Aorta (tissue), 5 donors: ENCODE measurements around the gene METRN. TPM values are rescaled to one million over a fixed set of nuclear protein-coding genes. Genes with fewer than 3 reads are reported as not detected.

ENCODE experiments used
- ATAC-seq: fragments of 200-7000 bp; cut with Tn5 transposase; one replicate; pipeline ENCODE4 v1.9.1; 2022; ENCODE audit warnings: moderate library complexity; ENCODE audit not compliant: low FRiP score
- DNase-seq, 2 donors: peaks; one replicate each; pipeline ENCODE4 v3.0.0-alpha.2; 2020
- H3K27ac ChIP-seq, 2 donors: one replicate each; pipeline ENCODE4 v1.5.1; 2013; ENCODE audit warnings: low read length in 2 of 2, mild to moderate bottlenecking in 2 of 2, moderate library complexity in 2 of 2, control low read depth in 1 of 2, inconsistent platforms in 1 of 2, low read depth in 1 of 2
- H3K27me3 ChIP-seq, 2 donors: one replicate each; pipeline ENCODE4 v1.6.1; 2013; ENCODE audit warnings: control low read depth in 1 of 2, low read length in 1 of 2, mild to moderate bottlenecking in 1 of 2, moderate library complexity in 1 of 2; ENCODE audit not compliant: insufficient read depth in 2 of 2, control insufficient read depth in 1 of 2
- H3K36me3 ChIP-seq, 2 donors: one replicate each; pipeline ENCODE4 v1.6.1; 2013; ENCODE audit warnings: control low read depth in 1 of 2, low read length in 1 of 2, mild to moderate bottlenecking in 1 of 2; ENCODE audit not compliant: insufficient read depth in 2 of 2, control insufficient read depth in 1 of 2
- H3K4me1 ChIP-seq, 2 donors: one replicate each; pipeline ENCODE4 v1.6.1; 2013; ENCODE audit warnings: low read length in 2 of 2, control low read depth in 1 of 2, mild to moderate bottlenecking in 1 of 2, moderate library complexity in 1 of 2; ENCODE audit not compliant: insufficient read depth in 2 of 2, control insufficient read depth in 1 of 2
- H3K4me3 ChIP-seq, 2 donors: one replicate each; pipeline ENCODE4 v1.5.1; 2013; ENCODE audit warnings: low read length in 2 of 2, control low read depth in 1 of 2, mild to moderate bottlenecking in 1 of 2
- H3K9me3 ChIP-seq: one replicate; pipeline ENCODE4 v1.6.1; 2013; ENCODE audit warnings: mild to moderate bottlenecking, low read length; ENCODE audit not compliant: control insufficient read depth
- WGBS, 2 donors: extraction: QIAGEN DNeasy Blood & Tissue Kit; methylation state at CpG; one replicate each; pipeline ENCODE4 v1.1.7; 2013; 5-methylcytosine and 5-hydroxymethylcytosine counted together
- intact Hi-C, 2 donors: fragments of 100-400 bp; cut with DNase I; formaldehyde crosslinking; loops; one replicate each; pipeline versions ENCODE4 v1.14.2 to v1.15.0; 2022
- polyA plus RNA-seq, 2 donors: library from polyadenylated mRNA; stranded (reverse); fragments of 200-250 nt; gene quantifications; one replicate each; pipeline ENCODE4 v1.2.3, GENCODE V29; 2013
- total RNA-seq, 2 donors: library from RNA; stranded (reverse); fragmentation: NEBNext Ultra II Directional; extraction: Animal tissue kit (Norgen Biotek cat#: 25700); gene quantifications; one replicate each; pipeline ENCODE4 v1.2.1, GENCODE V29; 2021
- donor health status: healthy with polysubstance abuse.
- donor health status: Bipolar disorder and iron deficiency.
- donor health status: DM: no; HTN: no; CAD: no.
- donor health status: DM: no; HTN: no; CAD: no.
- donor health status: DM: yes; HTN: yes; CAD: no.

The METRN gene
- total and polyA plus RNA-seq, 4 donors = 22.7 to 61.3 (median 26.7) TPM

- 4 to 5% methylated on average over 59 to 71 of the region's 71 CpGs for WGBS, 2 donors
- intact Hi-C loops = no loop called here
- ATAC-seq = no peak
- Histone ChIP-seq H3K27ac (no peak overlapping the region), H3K4me3 (no peak overlapping the region), H3K27me3 (peaks cover 0 to 2% of the 10 kb centered on the region in 2 donors), H3K4me1 (no peaks in the 10 kb centered on the region), H3K9me3 (no peaks in the 10 kb centered on the region), H3K36me3 (no peaks in the 10 kb centered on the region)
- no peak for DNase-seq
Measured at GRCh38 chr16:695355-696089, 19.4 kb upstream of the METRN start.

GRCh38 chr16:698911-699671, 15.8 kb upstream of the METRN start:
- Histone ChIP-seq H3K4me3 (no peak overlapping the region), H3K9me3 (no peaks in the 10 kb centered on the region), H3K36me3 (no peaks in the 10 kb centered on the region), H3K4me1 (no peaks in the 10 kb centered on the region), H3K27me3 (peaks cover 0 to 2% of the 10 kb centered on the region in 2 donors), H3K27ac (no peak overlapping the region)
- DNase-seq (no peak), ATAC-seq (no peak)
- WGBS, 2 donors = 74 to 78% methylated on average over 17 to 19 of the region's 19 CpGs
- intact Hi-C loops = no loop called here

DNA sequence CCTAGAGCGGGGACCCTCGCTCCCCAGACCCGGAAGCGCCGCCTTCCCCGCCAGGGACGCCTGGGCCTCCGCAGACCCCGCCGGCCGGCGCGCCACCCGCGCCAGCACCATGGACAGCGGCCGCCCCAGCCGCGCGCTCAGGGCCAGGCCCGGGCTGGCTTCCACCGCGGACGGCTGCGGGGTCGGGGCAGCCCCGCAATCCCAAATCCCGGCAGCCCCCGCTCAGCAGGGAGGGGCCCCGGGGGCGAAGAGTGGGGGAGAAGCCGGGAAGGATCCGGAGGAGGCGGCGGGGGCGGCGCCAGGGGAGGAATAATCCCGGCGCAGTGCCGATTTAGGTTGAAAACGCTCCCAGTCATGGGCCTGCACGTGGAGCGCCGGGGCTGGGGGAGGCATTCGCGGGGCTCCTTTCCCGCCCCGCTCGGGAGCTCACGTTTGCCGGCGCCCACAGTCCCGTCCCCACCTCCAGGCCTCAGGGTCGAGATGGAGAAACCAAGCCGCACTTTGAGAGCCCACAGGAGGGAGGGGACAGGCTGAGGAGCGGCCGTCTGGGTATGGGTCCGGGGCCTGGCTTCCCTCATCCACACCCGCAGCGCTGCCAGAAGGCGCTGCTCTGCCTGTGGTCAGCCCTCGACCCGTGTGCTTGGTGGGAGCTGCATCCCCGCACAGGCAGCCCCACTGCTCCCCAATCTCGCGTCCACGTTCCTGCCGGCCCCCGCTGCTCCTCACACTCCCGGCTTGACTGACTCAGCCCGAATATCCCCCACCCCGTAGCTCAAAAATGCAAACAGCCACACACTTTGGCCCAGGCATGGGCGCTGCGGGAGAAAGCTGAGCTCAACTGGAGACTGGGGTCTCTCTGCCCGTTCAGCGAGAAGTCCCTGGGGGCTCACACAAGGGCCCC, 14.0 kb upstream of the METRN start:
- intact Hi-C loops = no loop called here

GRCh38 chr16:702341-702740, 12.6 kb upstream of the METRN start:
- Histone ChIP-seq H3K36me3 (no peaks in the 10 kb centered on the region), H3K27ac (no peak overlapping the region), H3K4me1 (no peaks in the 10 kb centered on the region), H3K9me3 (no peaks in the 10 kb centered on the region), H3K27me3 (no peaks in the 10 kb centered on the region), H3K4me3 (no peak overlapping the region)
- ATAC-seq (no peak), DNase-seq (no peak)
- intact Hi-C loops = no loop called here
- 86 to 87% methylated on average over 19 of the region's 19 CpGs for whole genome bisulfite sequencing, 2 donors

More for the DNA sequence above, 14.0 kb upstream of the METRN start:
- H3K4me1 ChIP-seq = no peaks in the 10 kb centered on the region
- DNase-seq = no peak
- no peaks in the 10 kb centered on the region for H3K36me3 ChIP-seq
- no peaks in the 10 kb centered on the region for H3K9me3 ChIP-seq
- no peak overlapping the region for H3K4me3 ChIP-seq
- ATAC-seq = peak; percentile 51
- H3K27ac ChIP-seq = no peak overlapping the region
- 4 to 5% methylated on average over 54 to 76 of the region's 76 CpGs for WGBS, 2 donors
- H3K27me3 ChIP-seq = no peaks in the 10 kb centered on the region

DNA sequence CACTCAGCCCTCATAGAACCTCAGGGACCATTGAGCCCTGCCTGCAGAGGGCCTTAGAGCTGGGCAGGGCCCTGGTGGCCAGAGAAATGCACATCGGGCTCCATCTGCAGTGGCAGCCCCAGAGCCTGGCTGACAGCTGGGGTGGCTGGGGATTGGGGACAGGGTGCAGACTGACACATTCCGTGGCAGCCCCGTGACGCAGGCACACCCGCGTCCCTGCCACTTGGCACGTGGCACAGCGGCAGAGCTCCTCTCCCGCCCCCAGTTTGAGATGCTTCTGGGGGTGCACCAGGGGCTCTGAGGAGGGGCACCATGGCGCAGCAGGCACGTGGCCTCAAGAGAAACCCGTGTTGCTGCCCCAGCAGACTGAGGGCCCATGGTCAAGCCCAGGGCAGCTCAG, 11.5 kb upstream of the METRN start:
- no peak overlapping the region for H3K4me3 ChIP-seq
- intact Hi-C loops = no loop called here
- no peaks in the 10 kb centered on the region for H3K9me3 ChIP-seq
- no peak for ATAC-seq
- no peaks in the 10 kb centered on the region for H3K36me3 ChIP-seq
- no peaks in the 10 kb centered on the region for H3K4me1 ChIP-seq
- no peaks in the 10 kb centered on the region for H3K27me3 ChIP-seq
- DNase-seq = no peak
- no peak overlapping the region for H3K27ac ChIP-seq
- 79% methylated on average over 12 of the region's 12 CpGs for WGBS, 2 donors

DNA sequence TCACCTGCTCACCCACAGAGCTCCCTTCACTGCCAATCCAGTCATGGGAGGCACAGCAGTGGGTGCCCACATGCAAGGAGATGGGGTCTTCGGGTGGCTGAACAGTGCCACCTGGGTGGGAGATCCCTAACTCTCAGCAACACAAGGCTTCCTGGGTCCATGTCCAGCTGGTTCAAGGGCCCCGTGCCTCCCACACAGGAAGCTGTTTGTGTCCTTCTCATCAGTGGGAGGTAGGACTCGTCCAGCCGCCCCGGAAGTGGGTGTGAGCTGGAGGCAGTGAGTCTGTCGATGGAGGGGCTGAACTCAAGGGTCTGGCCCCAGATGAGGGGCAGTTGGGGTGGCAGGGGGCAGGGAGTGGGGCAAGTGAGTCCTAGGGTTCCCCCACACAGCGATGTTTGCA, 10.9 kb upstream of the METRN start:
- Histone ChIP-seq H3K27ac (no peak overlapping the region), H3K9me3 (no peaks in the 10 kb centered on the region), H3K4me1 (no peaks in the 10 kb centered on the region), H3K27me3 (no peaks in the 10 kb centered on the region), H3K36me3 (no peaks in the 10 kb centered on the region), H3K4me3 (no peak overlapping the region)
- ATAC-seq (no peak), DNase-seq (no peak)
- intact Hi-C loops = no loop called here
- 69 to 83% methylated on average over 7 of the region's 7 CpGs for WGBS, 2 donors

GRCh38 chr16:704552-705380, 10.2 kb upstream of the METRN start:
- Histone ChIP-seq H3K9me3 (no peaks in the 10 kb centered on the region), H3K27me3 (no peaks in the 10 kb centered on the region), H3K4me1 (no peaks in the 10 kb centered on the region), H3K4me3 (no peak overlapping the region), H3K27ac (no peak overlapping the region), H3K36me3 (no peaks in the 10 kb centered on the region)
- intact Hi-C loops = no loop called here
- ATAC-seq (no peak), DNase-seq (no peak)
- WGBS, 2 donors = 9 to 10% methylated on average over 37 to 50 of the region's 50 CpGs
